HG03442 (cell line): ENCODE data around the gene SIGLEC8.
"Not testable (repeated sequence)": the region's sequence is repeated elsewhere in the genome, so short reads cannot be mapped to it uniquely, and the experiment has no call there.

Source experiments
- ATAC-seq: cut with Tn5 transposase; IDR thresholded peaks from one replicate; pipeline ENCODE4 v1.9.1; 2021; ENCODE audit warnings: mild to moderate bottlenecking, moderate library complexity; ENCODE audit not compliant: unreplicated experiment

Gene SIGLEC8

DNA sequence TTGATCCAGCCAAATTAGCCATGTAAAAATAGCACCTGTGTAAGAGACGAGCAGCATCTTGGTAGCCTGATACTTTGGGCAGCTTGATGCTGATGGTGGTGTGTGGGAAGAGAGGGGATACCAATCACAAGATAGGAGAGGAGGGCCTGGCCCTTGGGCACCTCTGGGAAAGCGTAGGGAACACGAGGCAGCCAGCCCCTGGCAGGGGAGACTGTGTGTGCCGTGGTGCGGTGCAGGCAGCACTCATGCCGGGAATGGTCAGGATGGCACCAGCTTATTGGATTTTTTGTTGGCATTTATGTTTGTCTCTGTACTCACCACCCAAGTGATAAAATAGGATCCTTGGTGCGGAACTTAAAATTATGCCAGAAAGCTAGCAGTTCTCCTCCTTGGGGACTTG lies 10.2 kb downstream of the SIGLEC8 start:
- no peak for ATAC-seq

GRCh38 chr19:51447510-51447909 lies 10.7 kb downstream of the SIGLEC8 start:
- ATAC-seq, result not testable (repeated sequence)

GRCh38 chr19:51441410-51442390 lies 16.6 kb downstream of the SIGLEC8 start:
- ATAC-seq, result peak; percentile 89

DNA sequence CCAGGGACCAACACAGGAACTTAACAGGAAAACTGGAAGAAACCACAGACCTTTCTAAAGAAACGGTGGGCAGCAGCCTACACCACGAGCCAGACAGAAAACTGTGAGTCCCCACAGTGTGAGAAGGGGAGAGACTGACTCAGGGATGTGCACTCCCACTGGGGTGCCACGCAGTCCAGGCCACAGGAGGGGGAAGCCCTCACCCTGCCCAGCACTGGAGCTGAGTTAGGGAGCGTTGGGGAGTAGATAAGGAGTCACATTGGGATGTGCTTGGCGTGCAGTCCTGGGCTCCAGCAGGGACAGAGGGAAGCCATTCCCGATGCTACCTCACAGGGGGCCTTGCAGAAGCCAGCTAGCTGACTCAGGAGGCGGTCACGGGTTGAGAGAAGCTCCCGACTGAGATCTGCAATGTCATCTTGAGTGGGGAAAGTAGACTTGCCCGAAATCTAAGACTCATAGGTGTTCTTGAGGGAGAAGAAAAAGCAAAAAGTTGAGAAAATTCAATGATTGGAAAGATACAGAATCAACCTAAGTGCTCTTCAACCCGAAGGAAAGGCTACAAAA lies 17.3 kb downstream of the SIGLEC8 start:
- no peak for ATAC-seq

GRCh38 chr19:51440052-51440451 lies 18.2 kb downstream of the SIGLEC8 start:
- ATAC-seq, result no peak

DNA sequence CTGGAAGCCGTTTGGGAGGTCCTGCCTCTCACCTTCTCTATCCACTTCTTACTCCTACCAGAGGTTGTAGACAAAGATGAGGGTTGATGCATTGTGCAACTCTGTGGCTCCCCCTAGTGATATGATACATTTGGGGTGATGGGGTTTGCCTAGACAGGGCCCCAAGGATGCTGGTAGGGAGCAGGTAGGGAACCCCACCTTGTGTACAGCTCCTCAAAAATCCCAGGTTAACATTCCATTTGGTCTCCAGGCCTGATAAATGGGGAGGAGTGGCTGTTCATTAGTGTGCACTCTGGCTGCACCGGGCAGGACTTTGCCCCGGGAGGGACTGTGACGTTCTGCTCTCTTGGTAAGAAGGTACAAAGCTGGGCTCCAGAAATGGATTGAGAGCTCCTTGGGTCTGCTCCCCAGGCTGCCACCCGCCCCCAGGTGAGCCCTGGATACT lies 19.2 kb downstream of the SIGLEC8 start:
- ATAC-seq, result no peak

- ATAC-seq, result no peak
Observed at GRCh38 chr19:51434456-51434855, 23.8 kb downstream of the SIGLEC8 start.

GRCh38 chr19:51433043-51433442 lies 25.2 kb downstream of the SIGLEC8 start:
- ATAC-seq, result no peak

GRCh38 chr19:51431124-51431523 lies 27.1 kb downstream of the SIGLEC8 start:
- ATAC-seq, result no peak

DNA sequence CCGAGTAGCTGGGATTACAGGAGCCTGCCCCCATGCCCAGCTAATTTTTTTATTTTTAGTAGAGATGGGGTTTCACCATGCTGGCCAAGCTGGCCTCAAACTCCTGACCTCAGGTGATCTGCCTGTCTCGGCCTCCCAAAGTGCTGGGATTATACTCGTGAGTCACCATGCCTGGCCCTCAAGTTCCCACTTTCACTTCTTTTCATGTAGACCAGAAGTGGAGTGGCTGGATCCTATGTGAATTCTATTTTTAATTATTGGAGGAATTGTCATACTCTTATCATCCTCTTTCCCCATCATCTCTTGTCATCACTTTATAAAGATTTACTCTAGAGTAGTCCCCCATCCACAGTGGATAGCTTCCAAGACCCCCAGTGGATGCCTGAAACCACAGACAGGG lies 28.0 kb downstream of the SIGLEC8 start:
- no peak for ATAC-seq

DNA sequence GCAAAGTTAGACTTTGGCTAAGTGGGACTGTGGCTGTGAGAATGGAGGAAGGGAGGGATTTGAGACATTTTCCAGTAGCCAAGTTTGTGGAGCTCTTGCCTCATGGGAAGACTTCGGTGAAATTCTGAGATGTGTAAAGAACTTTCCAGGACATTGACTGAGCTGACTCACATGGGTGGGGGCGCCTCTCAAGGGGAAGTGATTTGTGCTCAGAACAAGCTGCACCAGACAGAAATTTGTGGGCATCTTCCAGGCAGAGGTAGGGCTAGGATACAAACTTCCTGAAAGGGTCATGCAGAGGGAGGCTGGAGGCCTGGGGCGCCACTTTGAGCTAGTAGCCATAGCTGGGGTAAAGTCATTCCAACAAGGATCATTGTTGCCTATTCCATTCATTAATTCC lies 31.1 kb downstream of the SIGLEC8 start:
- ATAC-seq, result no peak

- ATAC-seq, result peak; percentile 57
Observed at GRCh38 chr19:51422053-51422448, 36.2 kb downstream of the SIGLEC8 start.

GRCh38 chr19:51421229-51422052 lies 36.8 kb downstream of the SIGLEC8 start:
- ATAC-seq, result no peak

- ATAC-seq, result not testable (repeated sequence)
Observed at GRCh38 chr19:51420511-51420910, 37.7 kb downstream of the SIGLEC8 start.

- ATAC-seq, result no peak
Observed at GRCh38 chr19:51418707-51419106, 39.5 kb downstream of the SIGLEC8 start.

DNA sequence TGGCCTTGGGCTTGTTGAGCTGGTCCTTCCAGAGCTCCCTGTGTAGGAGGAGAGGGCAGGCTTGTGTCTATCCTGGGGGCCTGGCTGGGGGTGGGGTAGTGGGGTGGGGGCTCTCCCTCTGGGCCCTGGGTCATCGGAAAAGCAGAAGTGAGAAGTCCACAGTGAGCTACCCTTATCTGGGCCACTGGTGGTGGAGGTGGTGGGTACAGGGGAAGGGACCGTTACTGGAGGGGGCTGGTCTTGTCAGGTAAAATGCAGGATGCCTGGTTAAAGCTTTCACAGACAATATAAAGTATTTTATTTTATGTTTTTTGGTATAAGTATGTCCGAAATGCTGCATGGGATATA lies 40.5 kb downstream of the SIGLEC8 start:
- peak; percentile 27 for ATAC-seq

- peak; percentile 48 for ATAC-seq
Observed at GRCh38 chr19:51417107-51417809, 41.0 kb downstream of the SIGLEC8 start, which contains the start of gene SIGLEC10. Gene SIGLEC10 (minus strand): TSS chr19:51417642. CDS start chr19:51417581, 61 bp downstream.

DNA sequence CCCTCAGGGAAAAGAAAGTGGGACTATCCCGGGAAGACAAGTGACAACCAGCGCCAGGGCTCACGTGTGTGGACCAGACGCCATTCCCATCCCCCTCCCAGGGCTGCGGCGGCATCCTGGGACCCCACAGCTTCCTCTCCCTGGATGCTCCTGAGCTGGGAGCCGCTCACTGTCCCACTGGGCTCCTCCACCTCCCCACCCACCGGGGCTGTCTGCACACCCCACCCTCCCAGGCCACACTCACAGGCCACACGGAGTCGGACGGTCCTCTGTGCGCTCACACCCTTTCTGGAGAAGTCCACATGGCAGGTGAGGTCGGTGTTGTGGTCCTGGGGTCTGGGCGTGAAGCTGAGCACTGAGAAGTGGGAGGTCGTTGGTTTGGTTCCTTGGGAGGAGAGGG lies 41.8 kb downstream of the SIGLEC8 start:
- not testable (repeated sequence) for ATAC-seq

DNA sequence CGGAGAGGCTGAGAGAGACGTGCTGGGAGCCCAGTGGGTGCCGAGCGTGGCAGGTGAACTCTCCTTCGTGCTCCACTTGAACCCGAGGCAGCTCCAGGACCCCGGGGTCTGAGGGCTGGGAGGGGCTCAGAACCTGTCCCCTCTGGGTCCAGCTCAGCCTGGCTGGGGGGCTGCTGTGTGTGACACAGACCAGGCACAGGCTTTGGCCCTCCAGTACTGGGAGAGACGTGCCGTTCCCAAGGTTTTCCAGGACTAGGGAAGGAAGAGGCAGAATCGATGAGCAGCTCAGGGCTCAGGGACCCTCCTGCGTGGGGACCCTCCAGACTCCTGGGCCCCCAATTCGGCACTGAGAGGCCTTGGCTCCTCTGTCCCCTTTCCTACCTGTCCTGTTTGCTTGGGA lies 43.1 kb downstream of the SIGLEC8 start:
- no peak for ATAC-seq

DNA sequence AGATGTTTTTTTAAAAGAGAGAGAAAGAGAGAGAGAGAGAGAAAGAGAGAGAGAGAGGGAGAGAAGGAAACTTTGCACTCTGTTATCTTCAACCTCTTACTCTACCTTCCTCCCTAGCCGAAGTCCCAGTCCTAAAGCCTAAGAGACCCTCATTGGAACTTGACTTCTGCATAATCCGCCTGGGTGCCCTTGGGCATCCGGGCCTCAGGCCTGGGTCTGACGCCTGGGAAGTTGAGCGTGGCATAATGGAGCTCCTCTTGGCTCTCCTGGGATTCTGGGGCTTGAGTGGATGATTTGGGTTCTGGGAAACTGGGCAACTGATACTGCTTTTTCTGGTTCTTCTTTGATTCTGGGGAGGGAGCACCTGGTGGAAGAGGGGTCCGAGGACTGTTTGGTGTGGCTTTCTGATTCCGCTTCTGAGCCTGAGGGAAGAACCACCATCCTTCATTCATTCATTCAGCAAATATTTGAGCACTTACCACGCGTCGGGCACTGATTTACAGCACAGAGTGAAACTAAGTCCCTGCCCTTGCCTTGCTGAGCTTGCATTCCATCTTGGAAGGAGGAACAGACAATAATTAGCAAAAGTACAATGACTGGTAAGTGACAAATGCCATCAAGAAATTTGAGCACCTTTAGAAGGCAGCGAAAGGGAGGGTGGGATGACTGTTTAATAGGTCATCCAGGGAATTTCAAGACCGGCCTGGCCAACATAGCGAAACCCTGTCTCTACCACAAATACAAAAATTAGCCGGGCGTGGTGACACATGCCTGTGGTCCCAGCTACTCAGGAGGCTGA lies 47.1 kb downstream of the SIGLEC8 start:
- no peak for ATAC-seq
